ENCODE results near the gene CCDC17. TPM values are rescaled to one million over a fixed set of nuclear protein-coding genes. Genes with fewer than 3 reads are reported as not detected.

Gene CCDC17
- total and polyA plus RNA-seq, 3 donors from 2014 or later = 3.8 to 5.0 (median 4.4) TPM

GRCh38 chr1:45620588-45621500 is 3.0 kb downstream of the CCDC17 start:
- WGBS, 2 donors = 82 to 92% methylated on average over 16 to 17 of the region's 17 CpGs
- Histone ChIP-seq H3K4me3 (no peak overlapping the region), H3K27me3 (no peaks in the 10 kb centered on the region), H3K36me3 (ENCODE audit: low read depth, missing control alignments) (no peaks in the 10 kb centered on the region), H3K4me1 (peaks cover 8% of the 10 kb centered on the region), H3K9me3 (no peaks in the 10 kb centered on the region), H3K27ac (peak overlapping the region in 1 of 2 donors; percentile 57)
- intact Hi-C loops (cut with DNase I; ENCODE audit: low total_unique reads) = no loop called here
- no peak for DNase-seq
- no peak for TF ChIP-seq POLR2A (IDR thresholded peaks at IDR 0.05)
- TF ChIP-seq CTCF (IDR thresholded peaks at IDR 0.05) = no peak

GRCh38 chr1:45619149-45619921 is 4.5 kb downstream of the CCDC17 start:
- no peaks in the 10 kb centered on the region for H3K27me3 ChIP-seq
- H3K36me3 ChIP-seq (ENCODE audit: low read depth, missing control alignments) = no peaks in the 10 kb centered on the region
- DNase-seq = no peak
- peak overlapping the region in 1 of 2 donors; percentile 32 for H3K27ac ChIP-seq
- 66 to 73% methylated on average over 8 of the region's 8 CpGs for WGBS, 2 donors
- no peak overlapping the region for H3K4me3 ChIP-seq
- no peak for TF ChIP-seq POLR2A (IDR thresholded peaks at IDR 0.05)
- no peak for TF ChIP-seq CTCF (IDR thresholded peaks at IDR 0.05)
- H3K4me1 ChIP-seq = peaks cover 8% of the 10 kb centered on the region
- intact Hi-C loops (cut with DNase I; ENCODE audit: low total_unique reads) = no loop called here
- H3K9me3 ChIP-seq = no peaks in the 10 kb centered on the region

GRCh38 chr1:45617618-45618017 is 6.2 kb downstream of the CCDC17 start:
- Histone ChIP-seq H3K27me3 (no peaks in the 10 kb centered on the region), H3K9me3 (no peaks in the 10 kb centered on the region), H3K27ac (no peak overlapping the region), H3K4me3 (no peak overlapping the region), H3K36me3 (ENCODE audit: low read depth, missing control alignments) (no peaks in the 10 kb centered on the region), H3K4me1 (no peaks in the 10 kb centered on the region)
- no peak for DNase-seq
- TF ChIP-seq CTCF (IDR thresholded peaks at IDR 0.05) (no peak), POLR2A (IDR thresholded peaks at IDR 0.05) (no peak)
- 74 to 85% methylated on average over 4 of the region's 4 CpGs for WGBS, 2 donors
- intact Hi-C loops (cut with DNase I; ENCODE audit: low total_unique reads) = no loop called here

GRCh38 chr1:45615885-45616284 is 8.0 kb downstream of the CCDC17 start:
- TF ChIP-seq CTCF (IDR thresholded peaks at IDR 0.05) (no peak), POLR2A (IDR thresholded peaks at IDR 0.05) (no peak)
- DNase-seq = no peak
- Histone ChIP-seq H3K4me3 (no peak overlapping the region), H3K9me3 (no peaks in the 10 kb centered on the region), H3K36me3 (ENCODE audit: low read depth, missing control alignments) (no peaks in the 10 kb centered on the region), H3K27ac (no peak overlapping the region), H3K27me3 (no peaks in the 10 kb centered on the region), H3K4me1 (no peaks in the 10 kb centered on the region)
- intact Hi-C loops (cut with DNase I; ENCODE audit: low total_unique reads) = no loop called here
- WGBS, 2 donors = 92 to 94% methylated on average over 1 of the region's 1 CpG

All from testis (tissue), 3 donors.